Kidney (tissue), 14 donors: ENCODE results near the gene IFNL2. TPM values are rescaled to one million over a fixed set of nuclear protein-coding genes. Genes with fewer than 3 reads are reported as not detected.

Source experiments
- DNase-seq, 5 donors: peaks; one replicate each; pipeline ENCODE4 v3.0.0-alpha.2; 2013 to 2020
- FAIRE-seq: peaks from 2 replicates; lab custom pipeline; 2012; peaks lifted over from hg19 to GRCh38; lab: Jason Lieb, UNC
- H3K27ac ChIP-seq, 2 donors: one replicate each; pipeline ENCODE4 v1.7.0; 2013; ENCODE audit warnings: low read depth in 2 of 2, low read length in 2 of 2, inconsistent platforms in 1 of 2
- H3K27me3 ChIP-seq: one replicate; pipeline ENCODE4 v1.7.1; 2013; ENCODE audit warnings: low read length, inconsistent platforms; ENCODE audit not compliant: control insufficient read depth, insufficient read depth
- H3K36me3 ChIP-seq, 3 donors: one replicate each; pipeline versions ENCODE4 v1.7.0 to v1.7.1; 2013; ENCODE audit warnings: low read length in 3 of 3, control low read depth in 1 of 3, inconsistent platforms in 1 of 3; ENCODE audit not compliant: insufficient read depth in 3 of 3, control insufficient read depth in 2 of 3
- H3K4me1 ChIP-seq, 3 donors: one replicate each; pipeline versions ENCODE4 v1.7.0 to v1.7.1; 2013; ENCODE audit warnings: low read length in 3 of 3, inconsistent platforms in 1 of 3, low read depth in 1 of 3; ENCODE audit not compliant: control insufficient read depth in 2 of 3, insufficient read depth in 2 of 3
- H3K4me3 ChIP-seq, 3 donors: one replicate each; pipeline versions ENCODE4 v1.7.0 to v1.8.1; 2013; ENCODE audit warnings: low read length in 3 of 3, control low read depth in 1 of 3, inconsistent platforms in 1 of 3
- H3K9ac ChIP-seq, 3 donors: one replicate each; pipeline versions ENCODE4 v1.7.0 to v1.7.1; 2013; ENCODE audit warnings: low read length in 3 of 3, control low read depth in 1 of 3, inconsistent platforms in 1 of 3
- H3K9me3 ChIP-seq, 3 donors: one replicate each; pipeline versions ENCODE4 v1.7.0 to v1.7.1; 2013; ENCODE audit warnings: low read length in 3 of 3, control low read depth in 1 of 3, inconsistent platforms in 1 of 3; ENCODE audit not compliant: control insufficient read depth in 2 of 3, insufficient read depth in 1 of 3
- intact Hi-C: fragments of 100-400 bp; cut with DNase I; formaldehyde crosslinking; loops from one replicate; pipeline ENCODE4 v1.11.1; 2022
- polyA plus RNA-seq: library from polyadenylated mRNA; stranded (reverse); fragments of 350-450 nt; fragmentation: Illumina TruSeq; extraction: RNeasy Lipid Tissue Mini Kit (QIAGEN cat#74804); gene quantifications from one replicate; pipeline ENCODE4 v1.2.3, GENCODE V29; 2014; ENCODE audit warnings: low read depth, low replicate concordance; ENCODE audit not compliant: insufficient read depth
- total RNA-seq: library from RNA; stranded (reverse); fragmentation: NEBNext Ultra II Directional; extraction: Animal tissue kit (Norgen Biotek cat#: 25700); gene quantifications from one replicate; pipeline ENCODE4 v1.2.1, GENCODE V29; 2021
- TF ChIP-seq, protein P1 (sequence below): IDR thresholded peaks from 3 replicates; pipeline ENCODE4 v1.5.1; 2012; ENCODE audit warnings: mild to moderate bottlenecking, moderate library complexity, borderline replicate concordance; ENCODE audit not compliant: insufficient read depth; ENCODE audit errors: extremely low read depth
- donor health status: control.
- donor health status: control.
- donor health status: control.
- donor health status: control.
- donor health status: control.
- donor health status: DM: yes; HTN: yes; CAD: no.
- donor health status: Normal renal cell carcinoma (clear cell type).

The IFNL2 gene
- total and polyA plus RNA-seq, 2 donors from 2014 or later: not detected

DNA sequence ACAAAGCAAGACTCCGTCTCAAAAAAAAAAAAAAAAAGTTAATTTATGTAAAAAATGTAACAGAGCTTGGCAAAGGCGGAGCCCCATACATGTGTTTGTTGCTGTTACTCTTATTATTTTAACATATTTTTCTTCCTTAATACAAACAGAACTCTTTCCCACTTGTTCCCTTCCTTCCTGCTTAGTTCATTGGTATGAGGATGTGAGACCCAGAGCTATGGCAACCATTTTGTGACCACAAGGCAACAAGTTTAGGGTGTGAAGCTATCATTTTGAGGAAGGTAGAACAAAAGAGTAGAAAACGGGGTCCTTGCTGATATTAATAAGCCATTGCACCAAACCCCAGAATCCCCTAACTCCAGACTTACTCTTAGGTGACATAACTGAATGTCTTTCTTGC, 33.4 kb downstream of the IFNL2 start:
- TF ChIP-seq, protein P1, sequence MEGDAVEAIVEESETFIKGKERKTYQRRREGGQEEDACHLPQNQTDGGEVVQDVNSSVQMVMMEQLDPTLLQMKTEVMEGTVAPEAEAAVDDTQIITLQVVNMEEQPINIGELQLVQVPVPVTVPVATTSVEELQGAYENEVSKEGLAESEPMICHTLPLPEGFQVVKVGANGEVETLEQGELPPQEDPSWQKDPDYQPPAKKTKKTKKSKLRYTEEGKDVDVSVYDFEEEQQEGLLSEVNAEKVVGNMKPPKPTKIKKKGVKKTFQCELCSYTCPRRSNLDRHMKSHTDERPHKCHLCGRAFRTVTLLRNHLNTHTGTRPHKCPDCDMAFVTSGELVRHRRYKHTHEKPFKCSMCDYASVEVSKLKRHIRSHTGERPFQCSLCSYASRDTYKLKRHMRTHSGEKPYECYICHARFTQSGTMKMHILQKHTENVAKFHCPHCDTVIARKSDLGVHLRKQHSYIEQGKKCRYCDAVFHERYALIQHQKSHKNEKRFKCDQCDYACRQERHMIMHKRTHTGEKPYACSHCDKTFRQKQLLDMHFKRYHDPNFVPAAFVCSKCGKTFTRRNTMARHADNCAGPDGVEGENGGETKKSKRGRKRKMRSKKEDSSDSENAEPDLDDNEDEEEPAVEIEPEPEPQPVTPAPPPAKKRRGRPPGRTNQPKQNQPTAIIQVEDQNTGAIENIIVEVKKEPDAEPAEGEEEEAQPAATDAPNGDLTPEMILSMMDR: no peak
- H3K27me3 ChIP-seq: peaks cover 23% of the 10 kb centered on the region
- H3K4me3 ChIP-seq: no peak overlapping the region
- intact Hi-C loops: no loop called here
- H3K27ac ChIP-seq: no peak overlapping the region
- DNase-seq (no peak), FAIRE-seq (no peak)
- H3K9ac ChIP-seq: no peak overlapping the region
- H3K9me3 ChIP-seq: no peaks in the 10 kb centered on the region
- no peaks in the 10 kb centered on the region for H3K36me3 ChIP-seq
- H3K4me1 ChIP-seq: no peaks in the 10 kb centered on the region

DNA sequence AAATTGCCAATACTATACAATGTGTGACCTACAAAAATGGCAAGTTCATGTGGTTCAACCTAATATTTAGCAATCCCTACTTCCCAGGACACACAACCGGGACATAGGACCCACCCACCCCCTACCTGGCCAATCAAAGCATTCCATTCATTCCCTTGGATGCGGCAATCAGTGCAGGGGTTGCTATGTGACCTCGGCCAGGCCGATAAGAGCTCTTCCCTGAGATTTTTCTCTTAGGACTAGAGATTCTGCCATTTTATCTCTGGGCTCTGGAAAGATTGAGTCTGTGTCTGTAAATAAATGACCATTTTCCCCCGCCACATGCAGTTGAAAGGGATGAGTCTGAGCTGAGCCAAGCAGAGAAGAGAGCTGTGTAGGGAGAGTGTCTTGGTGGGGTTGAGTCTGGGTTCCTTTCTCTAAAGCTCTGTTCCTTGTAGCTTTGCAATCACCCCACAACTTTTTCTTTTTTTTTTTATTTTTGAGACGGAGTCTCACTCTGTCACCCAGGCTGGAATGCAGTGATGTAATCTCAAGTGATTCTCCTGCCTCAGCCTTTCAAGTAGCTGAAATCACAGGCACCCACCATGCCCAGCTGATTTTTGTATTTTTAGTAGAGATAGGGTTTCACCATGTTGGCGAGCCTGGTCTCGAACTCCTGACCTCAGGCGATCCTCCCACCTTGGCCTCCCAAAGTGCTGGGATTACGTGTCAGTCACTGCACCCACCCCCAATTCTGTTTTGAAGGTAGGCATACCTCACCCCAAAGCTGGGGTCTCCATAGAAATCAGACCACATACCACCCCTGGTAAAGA, 35.4 kb downstream of the IFNL2 start:
- Histone ChIP-seq H3K27ac (no peak overlapping the region), H3K27me3 (peaks cover 29% of the 10 kb centered on the region), H3K4me3 (no peak overlapping the region), H3K4me1 (peaks cover 0 to 2% (median 0%) of the 10 kb centered on the region in 3 donors), H3K9ac (no peak overlapping the region), H3K9me3 (no peaks in the 10 kb centered on the region), H3K36me3 (no peaks in the 10 kb centered on the region)
- intact Hi-C loops: no loop called here
- DNase-seq: no peak
- TF ChIP-seq, protein P1: no peak
- no peak for FAIRE-seq

DNA sequence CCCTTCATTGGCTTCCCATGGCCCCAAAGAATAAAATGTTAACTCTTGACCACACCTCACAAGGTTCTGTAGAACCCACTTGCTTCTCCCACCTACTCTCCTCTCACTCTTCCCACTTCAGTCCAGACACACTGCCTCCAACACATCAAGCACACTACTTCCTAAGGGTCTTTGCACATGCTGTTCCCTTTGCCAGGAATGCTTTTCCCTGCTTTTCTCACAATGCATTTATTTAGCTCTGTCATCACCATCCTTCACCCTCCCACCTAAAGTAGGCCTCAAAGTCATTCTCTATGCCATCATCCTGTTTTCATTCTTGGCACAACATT, 36.0 kb downstream of the IFNL2 start:
- FAIRE-seq: no peak
- Histone ChIP-seq H3K9ac (no peak overlapping the region), H3K27me3 (peaks cover 29% of the 10 kb centered on the region)

More for the DNA sequence above, 36.0 kb downstream of the IFNL2 start:
- DNase-seq: no peak
- H3K36me3 ChIP-seq: no peaks in the 10 kb centered on the region
- intact Hi-C loops: no loop called here
- TF ChIP-seq, protein P1: no peak
- peaks cover 0 to 2% (median 0%) of the 10 kb centered on the region in 3 donors for H3K4me1 ChIP-seq
- no peaks in the 10 kb centered on the region for H3K9me3 ChIP-seq
- no peak overlapping the region for H3K4me3 ChIP-seq
- no peak overlapping the region for H3K27ac ChIP-seq
